Astrocyte of the cerebellum (primary cell): ENCODE results near the gene PUM1.

ENCODE experiments used
- DNase-seq: peaks from one replicate; pipeline ENCODE4 v3.0.0-alpha.2; 2011; ENCODE audit warnings: low read depth
- H3K4me3 ChIP-seq: 2 replicates; pipeline ENCODE4 v1.5.1; 2011; ENCODE audit warnings: mild to moderate bottlenecking, low read depth, low read length, moderate library complexity
- in situ Hi-C: cut with HindIII; loops from 2 replicates; pipeline ENCODE4 v1.10.0; 2017; ENCODE audit warnings: low sequenced_read_pairs
- TF ChIP-seq, protein P1 (sequence below): IDR thresholded peaks from 2 replicates; pipeline ENCODE4 v1.5.1; 2012; ENCODE audit warnings: low read length, low read depth, moderate library complexity, mild to moderate bottlenecking; ENCODE audit errors: missing control alignments

PUM1 gene

GRCh38 chr1:30912224-30912623 lies 153.3 kb downstream of the PUM1 start:
- H3K4me3 ChIP-seq = no peak overlapping the region
- in situ Hi-C loops = loop anchor here (5.0 to 25.0 kb wide), 5 partner anchors 45 to 1200 kb away; partner anchors contain the start of gene MATN1
- TF ChIP-seq, protein P1, sequence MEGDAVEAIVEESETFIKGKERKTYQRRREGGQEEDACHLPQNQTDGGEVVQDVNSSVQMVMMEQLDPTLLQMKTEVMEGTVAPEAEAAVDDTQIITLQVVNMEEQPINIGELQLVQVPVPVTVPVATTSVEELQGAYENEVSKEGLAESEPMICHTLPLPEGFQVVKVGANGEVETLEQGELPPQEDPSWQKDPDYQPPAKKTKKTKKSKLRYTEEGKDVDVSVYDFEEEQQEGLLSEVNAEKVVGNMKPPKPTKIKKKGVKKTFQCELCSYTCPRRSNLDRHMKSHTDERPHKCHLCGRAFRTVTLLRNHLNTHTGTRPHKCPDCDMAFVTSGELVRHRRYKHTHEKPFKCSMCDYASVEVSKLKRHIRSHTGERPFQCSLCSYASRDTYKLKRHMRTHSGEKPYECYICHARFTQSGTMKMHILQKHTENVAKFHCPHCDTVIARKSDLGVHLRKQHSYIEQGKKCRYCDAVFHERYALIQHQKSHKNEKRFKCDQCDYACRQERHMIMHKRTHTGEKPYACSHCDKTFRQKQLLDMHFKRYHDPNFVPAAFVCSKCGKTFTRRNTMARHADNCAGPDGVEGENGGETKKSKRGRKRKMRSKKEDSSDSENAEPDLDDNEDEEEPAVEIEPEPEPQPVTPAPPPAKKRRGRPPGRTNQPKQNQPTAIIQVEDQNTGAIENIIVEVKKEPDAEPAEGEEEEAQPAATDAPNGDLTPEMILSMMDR = no peak
- no peak for DNase-seq

DNA sequence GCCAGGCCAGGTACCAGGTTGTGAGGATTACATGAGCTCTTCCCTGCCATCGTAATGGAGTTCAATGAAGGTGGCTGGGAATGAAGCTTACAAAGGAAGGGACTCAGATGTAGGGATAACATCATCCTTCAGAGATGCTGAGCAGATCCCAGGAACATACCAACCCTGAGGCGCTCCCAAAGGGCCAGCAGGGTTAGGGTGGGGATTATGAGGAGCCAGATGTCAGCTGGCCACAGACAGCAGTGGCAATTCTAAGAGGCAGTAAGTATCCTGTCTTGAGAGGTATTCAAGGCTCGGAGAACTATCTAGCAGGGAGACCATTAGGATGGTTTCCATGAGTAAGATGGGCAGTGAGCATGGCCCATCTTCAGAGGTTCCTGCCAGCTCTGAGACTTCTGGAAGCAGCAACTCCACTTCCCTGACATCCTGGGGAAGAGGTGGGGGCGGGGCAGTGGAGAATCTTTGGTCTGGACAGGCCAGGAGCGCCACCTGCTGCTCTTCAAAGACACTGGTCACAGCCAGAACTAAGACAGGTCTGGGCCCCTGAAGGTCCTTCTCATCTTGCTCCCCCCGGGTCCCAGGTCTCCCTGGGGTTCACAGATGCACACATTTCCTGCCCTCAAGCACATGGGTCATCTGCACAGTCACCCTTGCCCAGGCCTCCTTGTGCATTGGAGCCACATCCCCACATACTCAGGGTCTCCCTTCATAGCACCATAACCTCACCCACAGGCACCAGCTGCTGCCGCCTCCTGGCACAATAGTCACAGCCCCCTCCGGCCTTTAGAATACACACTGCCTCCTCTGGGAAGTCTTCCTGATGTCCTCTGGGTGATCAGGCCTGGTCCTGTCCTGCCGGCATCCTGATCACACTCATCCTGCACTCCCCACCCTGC lies 154.2 kb downstream of the PUM1 start:
- DNase-seq = peak; percentile 76
- in situ Hi-C loops = loop anchor here (5.0 to 25.0 kb wide), 5 partner anchors 44 to 1199 kb away; partner anchors contain the start of gene MATN1
- no peak overlapping the region for H3K4me3 ChIP-seq
- TF ChIP-seq, protein P1 = peak; percentile 89

DNA sequence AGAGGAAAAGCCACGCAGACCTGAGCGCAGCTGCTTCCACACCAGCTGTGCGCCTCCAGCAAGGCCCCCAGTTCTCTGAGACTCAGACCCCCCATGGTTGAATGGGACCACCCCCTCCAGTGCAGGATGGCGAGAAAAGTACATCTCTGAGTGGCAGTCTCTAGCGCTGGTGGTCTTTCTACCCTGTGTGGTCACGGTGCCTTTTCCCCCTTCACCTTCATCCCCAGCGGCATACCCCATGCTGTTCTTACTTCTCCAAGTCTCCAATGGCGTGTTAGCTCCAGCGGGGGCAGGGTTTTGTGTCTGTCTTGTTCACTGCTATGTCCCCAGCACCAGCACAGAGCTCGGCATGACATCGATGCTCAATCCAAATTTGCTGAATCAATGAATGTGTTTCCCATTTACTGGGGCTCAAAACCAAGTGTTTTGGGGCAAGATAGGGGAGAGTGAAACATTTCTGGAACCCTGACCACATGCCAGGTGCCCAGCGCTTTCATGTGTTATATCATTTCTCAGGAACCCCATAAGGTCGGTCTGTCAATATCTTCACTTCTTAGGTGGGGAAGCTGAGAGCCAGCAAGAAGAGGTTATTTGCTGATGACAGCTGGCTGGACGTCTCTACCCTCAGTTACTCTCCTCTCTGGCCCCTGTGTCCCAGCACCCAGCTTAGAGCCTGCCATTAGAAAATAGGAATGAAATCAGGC lies 156.0 kb downstream of the PUM1 start:
- TF ChIP-seq, protein P1 = no peak
- in situ Hi-C loops = loop anchor here (5.0 to 25.0 kb wide), 5 partner anchors 42 to 1197 kb away; partner anchors contain the start of gene MATN1
- peak overlapping the region; percentile 44 for H3K4me3 ChIP-seq
- DNase-seq = no peak

DNA sequence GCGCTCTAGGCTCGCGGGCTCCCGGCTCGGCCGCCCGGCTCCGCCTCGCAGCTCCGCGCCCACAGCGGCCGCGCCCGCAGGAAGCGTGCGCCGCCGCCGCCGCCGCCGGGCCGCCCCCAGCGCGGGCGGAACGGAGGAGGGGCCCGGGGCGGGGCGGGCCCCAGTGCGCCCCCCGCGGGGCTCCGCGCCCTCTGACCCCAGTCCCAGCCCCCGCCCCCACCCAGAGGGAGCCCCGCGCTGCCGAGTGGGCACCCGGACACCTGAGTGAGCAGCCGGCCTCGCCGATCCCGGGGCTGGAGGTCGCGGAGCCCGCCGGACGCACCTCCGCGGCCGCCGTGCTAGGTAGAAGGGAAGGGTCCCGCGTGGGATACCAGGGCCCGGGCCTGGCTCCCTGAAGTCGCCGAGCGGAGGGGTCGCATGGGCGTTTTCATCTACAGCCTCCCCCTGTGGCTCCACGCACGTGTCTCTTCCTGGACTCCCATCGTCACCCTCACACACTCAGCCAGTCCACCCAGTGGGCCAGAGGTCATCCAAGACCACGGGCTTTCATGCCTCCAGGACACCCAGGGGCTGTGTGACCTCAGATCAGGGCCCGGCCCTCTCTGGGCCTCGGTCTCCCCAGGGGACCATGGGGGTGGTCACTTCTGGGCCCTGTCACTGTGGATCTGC lies 156.7 kb downstream of the PUM1 start, which contains the start of gene SDC3:
Gene SDC3 (minus strand): TSS at position 63 of the 669 bp plus-strand sequence. CDS start 172 bp downstream, outside the sequence.
- TF ChIP-seq, protein P1 = no peak
- in situ Hi-C loops = loop anchor here (25.0 kb wide), 2 partner anchors 103 to 1197 kb away; no protein-coding TSS in a partner anchor
- no peak for DNase-seq
- peak within 1 kb of the TSS; percentile 68 for H3K4me3 ChIP-seq

GRCh38 chr1:30908316-30908695 lies 157.2 kb downstream of the PUM1 start:
- no peak for DNase-seq
- in situ Hi-C loops = loop anchor here (25.0 kb wide), 2 partner anchors 104 to 1196 kb away; no protein-coding TSS in a partner anchor
- TF ChIP-seq, protein P1 = no peak
- peak overlapping the region; percentile 68 for H3K4me3 ChIP-seq
